Measurements from ENCODE around the gene FOXL3. TPM values are rescaled to one million over a fixed set of nuclear protein-coding genes. Genes with fewer than 3 reads are reported as not detected.

FOXL3 gene
- total and polyA plus RNA-seq, 2 donors (not counting 1 experiment from before 2014, with no cell fraction given), result not detected

DNA sequence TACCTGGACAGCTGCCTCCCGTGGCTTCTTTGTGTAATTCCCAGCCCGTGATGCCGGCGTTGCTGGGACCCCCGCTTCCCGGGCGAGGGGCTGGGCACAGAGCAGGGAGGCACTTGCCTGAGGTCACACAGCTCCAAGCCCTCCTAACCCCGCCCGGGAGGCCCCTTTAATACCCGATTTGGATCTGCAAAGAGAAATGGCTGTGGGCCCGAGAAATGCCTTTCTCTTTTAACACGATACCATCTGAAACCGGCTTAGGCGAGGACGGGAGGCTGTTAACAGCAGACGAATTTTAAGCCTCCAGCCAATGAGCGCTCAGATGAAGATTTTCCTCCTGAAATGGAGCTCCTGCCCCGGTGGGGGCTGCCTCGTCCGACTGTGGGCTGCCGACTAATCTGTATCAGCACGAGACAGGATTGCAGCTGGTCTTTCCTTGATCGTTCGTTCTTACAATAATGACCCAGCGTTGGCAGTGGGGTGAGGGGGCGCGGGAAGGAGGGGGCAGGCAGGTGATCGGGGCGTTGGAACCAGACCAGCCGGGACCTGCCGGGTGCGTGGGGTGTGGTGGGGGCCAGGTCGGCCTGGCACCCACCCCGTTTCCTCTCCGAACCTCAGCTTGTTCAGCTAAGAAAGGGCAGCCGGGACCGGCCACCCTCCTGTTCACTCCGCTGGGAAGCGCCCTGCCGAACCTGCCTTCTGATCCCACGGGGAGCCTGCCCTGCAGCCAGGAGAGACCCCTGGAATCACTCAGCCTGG lies 36.2 kb upstream of the FOXL3 start:
- no peak overlapping the region for H3K4me2 ChIP-seq (replicated peaks; ENCODE audit: low read depth, low read length, poor library complexity, severe bottlenecking)
- ChIA-PET POLR2A (no interaction called here), CTCF (no interaction called here)
- ATAC-seq (ENCODE audit: low read depth), result no peak
- no peak overlapping the region for H3K4me3 Mint-ChIP-seq
- no peaks in the 10 kb centered on the region for H3K4me1 ChIP-seq (ENCODE audit: control insufficient read depth in 2 of 2, insufficient read depth in 2 of 2, low read length in 2 of 2)
- H3K4me3 ChIP-seq (ENCODE audit: control extremely low read depth in 1 of 5, extremely low read depth in 1 of 5, insufficient read depth in 1 of 5, low read depth in 2 of 5, low read length in 4 of 5), result no peak overlapping the region
- 93% methylated on average over 37 of the region's 41 CpGs for WGBS (ENCODE audit: insufficient coverage)
- H3K9ac ChIP-seq (ENCODE audit: low read length), result no peak overlapping the region
- no peak for TF ChIP-seq EZH2 (IDR thresholded peaks at IDR 0.05; ENCODE audit: borderline replicate concordance, insufficient read depth, low read depth, low read length, poor library complexity, severe bottlenecking)
- TF ChIP-seq, protein P1, sequence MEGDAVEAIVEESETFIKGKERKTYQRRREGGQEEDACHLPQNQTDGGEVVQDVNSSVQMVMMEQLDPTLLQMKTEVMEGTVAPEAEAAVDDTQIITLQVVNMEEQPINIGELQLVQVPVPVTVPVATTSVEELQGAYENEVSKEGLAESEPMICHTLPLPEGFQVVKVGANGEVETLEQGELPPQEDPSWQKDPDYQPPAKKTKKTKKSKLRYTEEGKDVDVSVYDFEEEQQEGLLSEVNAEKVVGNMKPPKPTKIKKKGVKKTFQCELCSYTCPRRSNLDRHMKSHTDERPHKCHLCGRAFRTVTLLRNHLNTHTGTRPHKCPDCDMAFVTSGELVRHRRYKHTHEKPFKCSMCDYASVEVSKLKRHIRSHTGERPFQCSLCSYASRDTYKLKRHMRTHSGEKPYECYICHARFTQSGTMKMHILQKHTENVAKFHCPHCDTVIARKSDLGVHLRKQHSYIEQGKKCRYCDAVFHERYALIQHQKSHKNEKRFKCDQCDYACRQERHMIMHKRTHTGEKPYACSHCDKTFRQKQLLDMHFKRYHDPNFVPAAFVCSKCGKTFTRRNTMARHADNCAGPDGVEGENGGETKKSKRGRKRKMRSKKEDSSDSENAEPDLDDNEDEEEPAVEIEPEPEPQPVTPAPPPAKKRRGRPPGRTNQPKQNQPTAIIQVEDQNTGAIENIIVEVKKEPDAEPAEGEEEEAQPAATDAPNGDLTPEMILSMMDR (IDR thresholded peaks at IDR 0.05), result no peak
- H3K4me1 Mint-ChIP-seq, result no peaks in the 10 kb centered on the region
- DNase-seq, result no peak
- no peaks in the 10 kb centered on the region for H3K27me3 ChIP-seq (replicated peaks in 1 of 4; ENCODE audit: control extremely low read depth in 1 of 4, control insufficient read depth in 3 of 4, insufficient read depth in 4 of 4, low read length in 3 of 4)
- no peaks in the 10 kb centered on the region for H3K27me3 Mint-ChIP-seq
- no peak overlapping the region for H3K27ac Mint-ChIP-seq
- H3K9me3 Mint-ChIP-seq (ENCODE audit: insufficient read depth), result no peaks in the 10 kb centered on the region
- intact Hi-C loops (cut with micrococcal nuclease), result no loop called here
- H3K79me2 ChIP-seq (ENCODE audit: control insufficient read depth, insufficient read depth, low read length), result no peaks in the 10 kb centered on the region
- H3K9me3 ChIP-seq (ENCODE audit: control extremely low read depth in 1 of 3, control insufficient read depth in 2 of 3, insufficient read depth in 1 of 3, low read length in 2 of 3), result peaks cover 0 to 8% (median 0%) of the 10 kb centered on the region in 3 donors
- no peak overlapping the region for H2AFZ ChIP-seq (ENCODE audit: insufficient read depth, low read depth, low read length, poor library complexity, severe bottlenecking)
- no peaks in the 10 kb centered on the region for H4K20me1 ChIP-seq (ENCODE audit: control insufficient read depth, insufficient read depth, low read length, poor library complexity, severe bottlenecking)
- no peaks in the 10 kb centered on the region for H3K36me3 ChIP-seq (replicated peaks in 1 of 2; ENCODE audit: control extremely low read depth in 1 of 2, control insufficient read depth in 1 of 2, extremely low read depth in 1 of 2, insufficient read depth in 2 of 2, low read length in 1 of 2)
- no peak overlapping the region for H3K27ac ChIP-seq (ENCODE audit: low read length in 2 of 2)

DNA sequence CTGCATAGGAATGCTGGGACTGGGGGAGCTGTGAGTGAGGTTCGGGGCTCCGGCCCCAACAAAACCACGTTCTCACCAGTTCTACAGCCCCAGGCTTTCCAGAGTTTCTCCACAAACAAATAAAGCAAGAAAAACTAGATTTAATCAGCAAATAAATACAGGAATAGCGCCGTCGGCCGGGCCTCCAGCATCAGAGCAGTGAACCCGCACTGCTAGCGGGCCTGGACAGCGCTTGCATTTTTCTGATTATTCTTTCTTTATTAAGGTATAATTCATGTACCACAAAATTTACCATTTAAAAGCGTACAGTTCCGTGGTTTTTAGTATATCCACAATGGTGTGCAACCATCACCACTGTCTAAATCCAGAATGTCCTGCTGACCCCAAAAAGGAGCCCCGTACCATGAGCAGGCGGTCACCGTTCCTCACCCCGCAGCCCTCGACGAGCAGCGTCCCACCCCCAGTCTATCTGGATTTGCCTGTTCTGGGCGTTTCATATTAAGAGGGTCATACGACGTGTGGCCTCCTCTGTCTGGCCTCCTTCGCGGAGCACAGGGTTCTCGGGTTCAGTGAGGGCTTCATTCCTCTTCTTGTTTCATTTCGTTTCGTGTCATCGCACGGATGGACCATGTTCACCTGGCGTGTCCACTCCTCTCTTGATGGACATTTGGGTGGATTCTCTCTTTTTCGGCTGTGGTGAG lies 35.5 kb upstream of the FOXL3 start:
- Histone ChIP-seq H3K36me3 (replicated peaks in 1 of 2; ENCODE audit: control extremely low read depth in 1 of 2, control insufficient read depth in 1 of 2, extremely low read depth in 1 of 2, insufficient read depth in 2 of 2, low read length in 1 of 2) (no peaks in the 10 kb centered on the region), H2AFZ (ENCODE audit: insufficient read depth, low read depth, low read length, poor library complexity, severe bottlenecking) (no peak overlapping the region), H3K79me2 (ENCODE audit: control insufficient read depth, insufficient read depth, low read length) (no peaks in the 10 kb centered on the region), H3K9me3 (ENCODE audit: control extremely low read depth in 1 of 3, control insufficient read depth in 2 of 3, insufficient read depth in 1 of 3, low read length in 2 of 3) (peaks cover 0 to 8% (median 0%) of the 10 kb centered on the region in 3 donors), H3K4me2 (replicated peaks; ENCODE audit: low read depth, low read length, poor library complexity, severe bottlenecking) (no peak overlapping the region), H3K9ac (ENCODE audit: low read length) (no peak overlapping the region), H3K27ac (ENCODE audit: low read length in 2 of 2) (no peak overlapping the region), H3K27me3 (replicated peaks in 1 of 4; ENCODE audit: control extremely low read depth in 1 of 4, control insufficient read depth in 3 of 4, insufficient read depth in 4 of 4, low read length in 3 of 4) (no peaks in the 10 kb centered on the region), H3K4me3 (ENCODE audit: control extremely low read depth in 1 of 5, extremely low read depth in 1 of 5, insufficient read depth in 1 of 5, low read depth in 2 of 5, low read length in 4 of 5) (no peak overlapping the region), H3K4me1 (ENCODE audit: control insufficient read depth in 2 of 2, insufficient read depth in 2 of 2, low read length in 2 of 2) (no peaks in the 10 kb centered on the region), H4K20me1 (ENCODE audit: control insufficient read depth, insufficient read depth, low read length, poor library complexity, severe bottlenecking) (no peaks in the 10 kb centered on the region)
- Mint-ChIP-seq H3K4me1 (no peaks in the 10 kb centered on the region), H3K27ac (no peak overlapping the region), H3K27me3 (no peaks in the 10 kb centered on the region), H3K9me3 (ENCODE audit: insufficient read depth) (no peaks in the 10 kb centered on the region), H3K4me3 (no peak overlapping the region)
- ChIA-PET POLR2A (no interaction called here), CTCF (no interaction called here)
- WGBS (ENCODE audit: insufficient coverage), result 95% methylated on average over 24 of the region's 31 CpGs
- TF ChIP-seq, protein P1 (IDR thresholded peaks at IDR 0.05), result no peak
- TF ChIP-seq EZH2 (IDR thresholded peaks at IDR 0.05; ENCODE audit: borderline replicate concordance, insufficient read depth, low read depth, low read length, poor library complexity, severe bottlenecking), result no peak
- DNase-seq (no peak), ATAC-seq (ENCODE audit: low read depth) (no peak)
- intact Hi-C loops (cut with micrococcal nuclease), result no loop called here
